Hepatocyte (in vitro differentiated cells): ENCODE data around the gene NEK1.

Experiments used
- EZH2phosphoT487 ChIP-seq: fragments of 200-600 bp; sonication (generic); IDR thresholded peaks from one replicate; pipeline ENCODE4 v1.6.1; 2018; ENCODE audit warnings: antibody characterized with exemption, mild to moderate bottlenecking, low read depth, moderate library complexity; ENCODE audit not compliant: unreplicated experiment, severe bottlenecking
- TF ChIP-seq, protein P1 (sequence below): fragments of 200-600 bp; sonication (generic); IDR thresholded peaks from 2 replicates; pipeline ENCODE4 v1.5.1; 2016; ENCODE audit warnings: antibody characterized with exemption, mild to moderate bottlenecking; ENCODE audit not compliant: poor library complexity

DNA sequence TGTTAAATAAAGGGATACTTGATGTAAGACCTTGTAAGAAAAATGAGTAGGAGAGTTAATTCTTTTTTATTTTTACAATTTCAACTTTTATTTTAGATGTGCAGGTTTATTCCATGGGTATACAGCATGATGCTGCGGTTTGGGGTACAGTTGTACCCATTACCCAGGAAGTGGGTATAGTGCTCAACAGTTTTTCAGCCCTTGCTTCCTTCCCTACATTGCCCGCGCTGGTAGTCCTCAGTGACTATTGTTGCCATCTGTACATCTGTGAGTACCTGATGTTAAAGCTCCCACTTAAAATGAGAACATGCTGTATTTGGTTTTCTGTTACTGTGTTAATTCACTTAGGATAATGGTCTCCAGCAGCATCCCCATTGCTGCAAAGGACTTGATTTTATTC is 17.7 kb upstream of the NEK1 start:
- TF ChIP-seq EZH2phosphoT487, result no peak
- TF ChIP-seq, protein P1, sequence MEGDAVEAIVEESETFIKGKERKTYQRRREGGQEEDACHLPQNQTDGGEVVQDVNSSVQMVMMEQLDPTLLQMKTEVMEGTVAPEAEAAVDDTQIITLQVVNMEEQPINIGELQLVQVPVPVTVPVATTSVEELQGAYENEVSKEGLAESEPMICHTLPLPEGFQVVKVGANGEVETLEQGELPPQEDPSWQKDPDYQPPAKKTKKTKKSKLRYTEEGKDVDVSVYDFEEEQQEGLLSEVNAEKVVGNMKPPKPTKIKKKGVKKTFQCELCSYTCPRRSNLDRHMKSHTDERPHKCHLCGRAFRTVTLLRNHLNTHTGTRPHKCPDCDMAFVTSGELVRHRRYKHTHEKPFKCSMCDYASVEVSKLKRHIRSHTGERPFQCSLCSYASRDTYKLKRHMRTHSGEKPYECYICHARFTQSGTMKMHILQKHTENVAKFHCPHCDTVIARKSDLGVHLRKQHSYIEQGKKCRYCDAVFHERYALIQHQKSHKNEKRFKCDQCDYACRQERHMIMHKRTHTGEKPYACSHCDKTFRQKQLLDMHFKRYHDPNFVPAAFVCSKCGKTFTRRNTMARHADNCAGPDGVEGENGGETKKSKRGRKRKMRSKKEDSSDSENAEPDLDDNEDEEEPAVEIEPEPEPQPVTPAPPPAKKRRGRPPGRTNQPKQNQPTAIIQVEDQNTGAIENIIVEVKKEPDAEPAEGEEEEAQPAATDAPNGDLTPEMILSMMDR, result no peak
